ENCODE measurements around the gene GNPTAB. TPM values are rescaled to one million over a fixed set of nuclear protein-coding genes. Genes with fewer than 3 reads are reported as not detected.

GNPTAB gene
- total and polyA plus RNA-seq, 2 of the 13 experiments (the other 11 are each of a cell fraction or from before 2014, with no cell fraction given): 13.6 to 19.4 TPM

- peak; percentile 65; the same call in 1 of the 2 replicates for TF ChIP-seq THRA (CRISPR knock-in tag; IDR thresholded peaks at IDR 0.05; ENCODE audit: borderline replicate concordance)
- TF ChIP-seq SUZ12 (IDR thresholded peaks at IDR 0.05; ENCODE audit: low read depth, low read length): no peak
- no peak for TF ChIP-seq BRD4 (CRISPR knock-in tag; IDR thresholded peaks at IDR 0.05)
- no peak for TF ChIP-seq SRSF4 (IDR thresholded peaks at IDR 0.05; ENCODE audit: low read depth, low read length, poor library complexity, severe bottlenecking)
- no peak for TF ChIP-seq ZNF850 (CRISPR knock-in tag; conservative IDR thresholded peaks at IDR 0.05)
- no peak for TF ChIP-seq ZNF275 (CRISPR knock-in tag; IDR thresholded peaks at IDR 0.05; ENCODE audit: borderline replicate concordance)
- no peak; the same call in 1 of the 2 replicates for TF ChIP-seq TOPORS (CRISPR knock-in tag; IDR thresholded peaks at IDR 0.05)
- TF ChIP-seq MTA3 (CRISPR knock-in tag; IDR thresholded peaks at IDR 0.05): no peak
- no peak for TF ChIP-seq HINFP (CRISPR knock-in tag; IDR thresholded peaks at IDR 0.05; ENCODE audit: low read depth)
- TF ChIP-seq ATM (IDR thresholded peaks at IDR 0.05; ENCODE audit: borderline replicate concordance): no peak
- TF ChIP-seq TBX2 (CRISPR knock-in tag; IDR thresholded peaks at IDR 0.05; ENCODE audit: borderline replicate concordance): peak; percentile 76
- peak; percentile 80 for TF ChIP-seq SALL1 (CRISPR knock-in tag; IDR thresholded peaks at IDR 0.05)
- TF ChIP-seq ZSCAN12 (CRISPR knock-in tag; IDR thresholded peaks at IDR 0.05): no peak
- TF ChIP-seq ZNF503 (CRISPR knock-in tag; IDR thresholded peaks at IDR 0.05): 0 out of 2 replicates have a peak, but pooled peaks have one; percentile 5
- TF ChIP-seq ZNF432 (CRISPR knock-in tag; IDR thresholded peaks at IDR 0.05; ENCODE audit: borderline replicate concordance): no peak
- TF ChIP-seq ZNF788 (CRISPR knock-in tag; IDR thresholded peaks at IDR 0.05; ENCODE audit: borderline replicate concordance): peak; percentile 66; the same call in 1 of the 2 replicates
- TF ChIP-seq ZIK1 (CRISPR knock-in tag; IDR thresholded peaks at IDR 0.05; ENCODE audit: borderline replicate concordance, low read depth): no peak
- 0 out of 2 replicates have a peak, but pooled peaks have one; percentile 29 for TF ChIP-seq ZBTB39 (CRISPR knock-in tag; IDR thresholded peaks at IDR 0.05)
- peak; percentile 14; the same call in 1 of the 2 replicates for TF ChIP-seq SMYD3 (CRISPR knock-in tag; IDR thresholded peaks at IDR 0.05)
- no peak for TF ChIP-seq SYNCRIP (IDR thresholded peaks at IDR 0.05; ENCODE audit: insufficient read depth, low read depth, low read length)
These were observed 134.2 kb downstream of the GNPTAB start (continued) for GRCh38 chr12:101696251-101697196.
